Breast epithelium (tissue), 4 donors: ENCODE data around the gene STIM1. TPM values are rescaled to one million over a fixed set of nuclear protein-coding genes. Genes with fewer than 3 reads are reported as not detected.

Source experiments
- DNase-seq, 2 donors: peaks; one replicate each; pipeline ENCODE4 v3.0.0-alpha.2; 2019; ENCODE audit warnings: low spot score in 2 of 2
- H3K27ac ChIP-seq, 2 donors: fragments of 200-600 bp; sonication (generic) in 1 of 2; one replicate each; pipeline ENCODE4 v1.5.1; 2016 to 2019; ENCODE audit warnings: mild to moderate bottlenecking in 1 of 2
- H3K27me3 ChIP-seq, 2 donors: fragments of 200-600 bp; sonication (generic) in 1 of 2; one replicate each; pipeline versions ENCODE4 v1.5.1 to v1.6.0; 2017 to 2019; ENCODE audit warnings: control low read depth in 1 of 2, mild to moderate bottlenecking in 1 of 2
- H3K36me3 ChIP-seq: fragments of 200-600 bp; one replicate; pipeline ENCODE4 v1.5.1; 2019
- H3K4me1 ChIP-seq, 2 donors: fragments of 200-600 bp; sonication (generic); one replicate each; pipeline ENCODE4 v1.5.1; 2016 to 2019; ENCODE audit warnings: control low read depth in 1 of 2
- H3K4me3 ChIP-seq, 3 donors: fragments of 200-600 bp; sonication (generic); 1 replicate in 2 of 3; 2 replicates in 1 of 3; pipeline ENCODE4 v1.5.1; 2016 to 2019; ENCODE audit warnings: mild to moderate bottlenecking in 3 of 3, moderate library complexity in 2 of 3
- H3K9me3 ChIP-seq, 2 donors: fragments of 200-600 bp; sonication (generic) in 1 of 2; one replicate each; pipeline ENCODE4 v1.5.1; 2016 to 2019; ENCODE audit warnings: control low read depth in 1 of 2
- CTCF ChIP-seq, 3 donors: fragments of 450-650 bp; IDR thresholded peaks; one replicate each; pipeline ENCODE4 v1.5.1; 2016 to 2017; ENCODE audit warnings: antibody characterized with exemption in 3 of 3, mild to moderate bottlenecking in 3 of 3, moderate library complexity in 3 of 3
- POLR2A ChIP-seq: fragments of 450-650 bp; IDR thresholded peaks from one replicate; pipeline ENCODE4 v1.6.1; 2016; ENCODE audit warnings: antibody characterized with exemption, mild to moderate bottlenecking, moderate library complexity
- POLR2AphosphoS5 ChIP-seq, 3 donors: sonication (generic); formaldehyde crosslinking; IDR thresholded peaks; one replicate each; pipeline ENCODE4 v1.6.1; 2017; ENCODE audit warnings: antibody characterized with exemption in 3 of 3
- intact Hi-C: fragments of 100-400 bp; cut with DNase I; formaldehyde crosslinking; loops from one replicate; pipeline ENCODE4 v1.15.1; 2023; ENCODE audit warnings: low total_unique reads
- total RNA-seq, 3 donors: library from RNA; depleted of rRNA; stranded (reverse); fragments of >200 nt; gene quantifications; one replicate each; pipeline ENCODE4 v1.1.0, GENCODE V29; 2016

The STIM1 gene
- total RNA-seq, 3 donors from 2014 or later = 44.2 to 68.2 (median 47.9) TPM

- Histone ChIP-seq H3K9me3 (no peaks in the 10 kb centered on the region), H3K36me3 (no peaks in the 10 kb centered on the region), H3K4me1 (no peaks in the 10 kb centered on the region), H3K27ac (no peak overlapping the region), H3K27me3 (no peaks in the 10 kb centered on the region), H3K4me3 (no peak overlapping the region)
- TF ChIP-seq CTCF (IDR thresholded peaks at IDR 0.05) = no peak
- TF ChIP-seq POLR2A = no peak
- TF ChIP-seq POLR2AphosphoS5 (IDR thresholded peaks at IDR 0.05) = no peak
- intact Hi-C loops = no loop called here
- no peak for DNase-seq
Measured at GRCh38 chr11:3845246-3845645, 10.2 kb upstream of the STIM1 start.

- Histone ChIP-seq H3K27me3 (no peaks in the 10 kb centered on the region), H3K4me1 (no peaks in the 10 kb centered on the region), H3K36me3 (no peaks in the 10 kb centered on the region), H3K27ac (no peak overlapping the region), H3K9me3 (no peaks in the 10 kb centered on the region), H3K4me3 (no peak overlapping the region)
- DNase-seq = no peak
- intact Hi-C loops = no loop called here
- TF ChIP-seq POLR2AphosphoS5 (IDR thresholded peaks at IDR 0.05) (no peak), POLR2A (no peak), CTCF (IDR thresholded peaks at IDR 0.05) (no peak)
Measured at GRCh38 chr11:3845670-3846069, 9.8 kb upstream of the STIM1 start.

GRCh38 chr11:3849297-3849874 lies 6.1 kb upstream of the STIM1 start:
- Histone ChIP-seq H3K4me3 (no peak overlapping the region), H3K36me3 (no peaks in the 10 kb centered on the region), H3K27ac (no peak overlapping the region), H3K4me1 (no peaks in the 10 kb centered on the region), H3K9me3 (no peaks in the 10 kb centered on the region), H3K27me3 (no peaks in the 10 kb centered on the region)
- no peak for DNase-seq
- peak; percentile 42 to 68 (median 56) for TF ChIP-seq CTCF (IDR thresholded peaks at IDR 0.05)
- TF ChIP-seq POLR2AphosphoS5 (IDR thresholded peaks at IDR 0.05) = no peak
- TF ChIP-seq POLR2A = no peak
- intact Hi-C loops = no loop called here

- peaks cover 0 to 9% of the 10 kb centered on the region in 2 donors for H3K4me1 ChIP-seq
- H3K27me3 ChIP-seq = no peaks in the 10 kb centered on the region
- DNase-seq = no peak
- intact Hi-C loops = no loop called here
- H3K9me3 ChIP-seq = no peaks in the 10 kb centered on the region
- no peaks in the 10 kb centered on the region for H3K36me3 ChIP-seq
- no peak overlapping the region for H3K4me3 ChIP-seq
- no peak for TF ChIP-seq POLR2A
- no peak for TF ChIP-seq CTCF (IDR thresholded peaks at IDR 0.05)
- no peak for TF ChIP-seq POLR2AphosphoS5 (IDR thresholded peaks at IDR 0.05)
- H3K27ac ChIP-seq = peak overlapping the region in 1 of 2 donors; percentile 97
Measured at GRCh38 chr11:3853545-3853842, 2.0 kb upstream of the STIM1 start.

- Histone ChIP-seq H3K9me3 (no peaks in the 10 kb centered on the region), H3K36me3 (no peaks in the 10 kb centered on the region), H3K4me1 (peaks cover 0 to 15% of the 10 kb centered on the region in 2 donors), H3K27ac (peak overlapping the region; percentile 92 to 97), H3K27me3 (no peaks in the 10 kb centered on the region), H3K4me3 (peak overlapping the region in 2 of 3 donors; percentile 72 to 85)
- peak in 1 of 2 donors; percentile 46 for DNase-seq
- TF ChIP-seq CTCF (IDR thresholded peaks at IDR 0.05) (no peak), POLR2AphosphoS5 (IDR thresholded peaks at IDR 0.05) (no peak), POLR2A (no peak)
- intact Hi-C loops = no loop called here
Measured at GRCh38 chr11:3853899-3854659, 1.4 kb upstream of the STIM1 start.
